OCI-LY3 (cell line): ENCODE measurements around the gene DLGAP4.
A peak's percentile ranks its signal among the peaks of the same experiment; 100 is the strongest.

Source experiments
- H2AFZ ChIP-seq: fragments of 200-600, 300-600 bp; shearing (Covaris generic); 2 replicates; pipeline ENCODE4 v1.6.0; 2014; ENCODE audit warnings: antibody characterized with exemption, low read depth, low read length
- H3K27ac ChIP-seq: fragments of 200-600, 300-600 bp; sonication (generic); 2 replicates; pipeline ENCODE4 v1.5.1; 2014; ENCODE audit warnings: mild to moderate bottlenecking, low read length, moderate library complexity, mixed read lengths
- H3K27me3 ChIP-seq: fragments of 200-600, 300-600 bp; sonication (generic); 2 replicates; pipeline ENCODE4 v1.6.1; 2014; ENCODE audit warnings: low read depth, low read length, mixed read lengths
- H3K36me3 ChIP-seq: fragments of 200-600, 300-600 bp; sonication (generic); replicated peaks from 2 replicates; pipeline ENCODE3; 2014; ENCODE audit warnings: low read depth, low read length, mixed read lengths
- H3K4me1 ChIP-seq: fragments of 300-600, 200-600 bp; sonication (generic); 2 replicates; pipeline ENCODE4 v1.6.1; 2014; ENCODE audit warnings: low read length, mixed read lengths
- H3K4me2 ChIP-seq: fragments of 200-600, 300-600 bp; sonication (generic); 2 replicates; pipeline ENCODE4 v1.6.1; 2014; ENCODE audit warnings: low read length, mixed read lengths
- H3K4me3 ChIP-seq: fragments of 300-600, 200-600 bp; sonication (generic); 2 replicates; pipeline ENCODE4 v1.5.1; 2014; ENCODE audit warnings: antibody characterized with exemption, mild to moderate bottlenecking, low read length, moderate library complexity
- H3K79me2 ChIP-seq: fragments of 300-600, 200-600 bp; shearing (Covaris generic); 2 replicates; pipeline ENCODE4 v1.6.1; 2014; ENCODE audit warnings: mild to moderate bottlenecking, low read length, mixed read lengths
- H3K9ac ChIP-seq: fragments of 300-600, 200-600 bp; shearing (Covaris generic); 2 replicates; pipeline ENCODE4 v1.6.0; 2014; ENCODE audit warnings: mild to moderate bottlenecking, low read length, moderate library complexity
- H3K9me3 ChIP-seq: fragments of 200-600, 300-600 bp; shearing (Covaris generic); 2 replicates; pipeline ENCODE4 v1.6.1; 2014; ENCODE audit warnings: low read length, mixed read lengths; ENCODE audit not compliant: insufficient read depth
- H4K20me1 ChIP-seq: fragments of 200-600, 300-600 bp; sonication (generic); 2 replicates; pipeline ENCODE4 v1.6.1; 2016; ENCODE audit warnings: low read length, mixed read lengths; ENCODE audit not compliant: insufficient read depth
- EZH2phosphoT487 ChIP-seq: fragments of 200-600 bp; shearing (Covaris generic); IDR thresholded peaks from 2 replicates; pipeline ENCODE4 v1.6.1; 2018; ENCODE audit warnings: antibody characterized with exemption, mixed run types, low read depth
- TF ChIP-seq, protein P1 (sequence below): fragments of 200-600, 300-600 bp; sonication (generic); IDR thresholded peaks from 2 replicates; pipeline ENCODE4 v1.5.1; 2014; ENCODE audit warnings: antibody characterized with exemption, low read length, low read depth

The DLGAP4 gene

DNA sequence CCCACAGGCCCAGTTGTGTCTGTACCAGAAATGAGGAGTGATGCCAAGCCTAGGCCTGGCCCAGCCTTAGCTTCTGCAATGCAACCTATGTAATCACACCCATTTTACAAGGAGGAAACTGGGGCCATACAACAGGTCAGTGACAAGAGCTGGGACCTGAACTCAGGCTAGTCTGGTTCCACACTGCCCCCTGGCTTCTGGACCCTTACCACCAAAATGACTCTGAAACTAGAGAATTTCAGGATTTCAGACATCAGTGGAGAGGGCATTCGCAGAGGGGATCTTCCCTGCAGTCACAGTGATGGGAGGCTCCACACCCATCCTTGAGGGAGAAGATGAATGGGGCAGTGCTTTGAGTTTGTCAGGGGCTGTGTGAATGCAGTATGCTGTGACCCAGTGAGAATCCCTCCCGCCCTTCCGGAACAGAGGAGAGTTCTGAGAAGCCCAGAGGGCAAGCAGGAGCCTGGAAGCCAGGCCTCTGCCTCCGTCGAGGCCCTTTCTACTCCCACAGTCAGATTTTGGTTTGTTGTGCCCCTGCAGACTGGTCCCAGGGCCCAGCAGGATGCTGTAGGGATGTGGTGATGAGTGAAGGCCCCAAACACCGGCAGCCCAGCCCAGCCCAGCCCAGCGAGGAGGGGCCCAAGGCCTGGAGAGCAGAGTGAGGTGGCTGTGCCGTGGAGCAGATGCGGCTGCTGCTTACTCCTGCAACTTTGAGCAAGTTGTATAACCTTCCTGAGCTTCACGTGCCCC, 187.1 kb downstream of the DLGAP4 start:
- Histone ChIP-seq H4K20me1 (peaks cover 8% of the 10 kb centered on the region; the same call in 1 of the 2 replicates), H3K27me3 (no peaks in the 10 kb centered on the region), H3K79me2 (no peaks in the 10 kb centered on the region), H3K4me1 (peaks cover 10% of the 10 kb centered on the region), H3K4me2 (no peak overlapping the region), H3K9me3 (no peaks in the 10 kb centered on the region), H3K9ac (no peak overlapping the region), H3K4me3 (no peak overlapping the region), H2AFZ (no peak overlapping the region), H3K27ac (no peak overlapping the region), H3K36me3 (peaks cover 8% of the 10 kb centered on the region)
- no peak for TF ChIP-seq EZH2phosphoT487
- TF ChIP-seq, protein P1, sequence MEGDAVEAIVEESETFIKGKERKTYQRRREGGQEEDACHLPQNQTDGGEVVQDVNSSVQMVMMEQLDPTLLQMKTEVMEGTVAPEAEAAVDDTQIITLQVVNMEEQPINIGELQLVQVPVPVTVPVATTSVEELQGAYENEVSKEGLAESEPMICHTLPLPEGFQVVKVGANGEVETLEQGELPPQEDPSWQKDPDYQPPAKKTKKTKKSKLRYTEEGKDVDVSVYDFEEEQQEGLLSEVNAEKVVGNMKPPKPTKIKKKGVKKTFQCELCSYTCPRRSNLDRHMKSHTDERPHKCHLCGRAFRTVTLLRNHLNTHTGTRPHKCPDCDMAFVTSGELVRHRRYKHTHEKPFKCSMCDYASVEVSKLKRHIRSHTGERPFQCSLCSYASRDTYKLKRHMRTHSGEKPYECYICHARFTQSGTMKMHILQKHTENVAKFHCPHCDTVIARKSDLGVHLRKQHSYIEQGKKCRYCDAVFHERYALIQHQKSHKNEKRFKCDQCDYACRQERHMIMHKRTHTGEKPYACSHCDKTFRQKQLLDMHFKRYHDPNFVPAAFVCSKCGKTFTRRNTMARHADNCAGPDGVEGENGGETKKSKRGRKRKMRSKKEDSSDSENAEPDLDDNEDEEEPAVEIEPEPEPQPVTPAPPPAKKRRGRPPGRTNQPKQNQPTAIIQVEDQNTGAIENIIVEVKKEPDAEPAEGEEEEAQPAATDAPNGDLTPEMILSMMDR = peak; percentile 50

DNA sequence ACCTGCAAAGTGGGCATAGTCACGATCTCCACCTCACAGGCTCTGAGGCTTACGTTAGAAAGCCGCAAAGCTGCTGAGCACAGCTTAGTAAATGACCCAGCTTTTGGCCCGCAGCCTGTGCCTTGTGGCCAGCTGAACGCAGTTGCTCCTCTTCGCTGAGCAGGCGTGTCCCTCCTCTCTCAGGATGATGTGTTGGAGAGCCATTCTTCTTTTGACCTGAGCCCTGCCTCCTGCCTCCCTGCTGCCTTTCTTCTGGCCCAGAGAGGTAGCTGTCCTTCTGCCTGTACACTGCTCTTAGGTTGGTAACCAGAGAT, 187.6 kb downstream of the DLGAP4 start:
- H4K20me1 ChIP-seq = peaks cover 8% of the 10 kb centered on the region; the same call in 1 of the 2 replicates
- H3K4me1 ChIP-seq = peaks cover 10% of the 10 kb centered on the region
- H3K4me2 ChIP-seq = no peak overlapping the region
- no peak overlapping the region for H2AFZ ChIP-seq
- TF ChIP-seq EZH2phosphoT487 = no peak
- TF ChIP-seq, protein P1 = no peak
- peaks cover 8% of the 10 kb centered on the region for H3K36me3 ChIP-seq
- no peaks in the 10 kb centered on the region for H3K9me3 ChIP-seq
- H3K9ac ChIP-seq = no peak overlapping the region
- no peak overlapping the region for H3K4me3 ChIP-seq
- no peaks in the 10 kb centered on the region for H3K27me3 ChIP-seq
- H3K79me2 ChIP-seq = no peaks in the 10 kb centered on the region
- H3K27ac ChIP-seq = no peak overlapping the region

DNA sequence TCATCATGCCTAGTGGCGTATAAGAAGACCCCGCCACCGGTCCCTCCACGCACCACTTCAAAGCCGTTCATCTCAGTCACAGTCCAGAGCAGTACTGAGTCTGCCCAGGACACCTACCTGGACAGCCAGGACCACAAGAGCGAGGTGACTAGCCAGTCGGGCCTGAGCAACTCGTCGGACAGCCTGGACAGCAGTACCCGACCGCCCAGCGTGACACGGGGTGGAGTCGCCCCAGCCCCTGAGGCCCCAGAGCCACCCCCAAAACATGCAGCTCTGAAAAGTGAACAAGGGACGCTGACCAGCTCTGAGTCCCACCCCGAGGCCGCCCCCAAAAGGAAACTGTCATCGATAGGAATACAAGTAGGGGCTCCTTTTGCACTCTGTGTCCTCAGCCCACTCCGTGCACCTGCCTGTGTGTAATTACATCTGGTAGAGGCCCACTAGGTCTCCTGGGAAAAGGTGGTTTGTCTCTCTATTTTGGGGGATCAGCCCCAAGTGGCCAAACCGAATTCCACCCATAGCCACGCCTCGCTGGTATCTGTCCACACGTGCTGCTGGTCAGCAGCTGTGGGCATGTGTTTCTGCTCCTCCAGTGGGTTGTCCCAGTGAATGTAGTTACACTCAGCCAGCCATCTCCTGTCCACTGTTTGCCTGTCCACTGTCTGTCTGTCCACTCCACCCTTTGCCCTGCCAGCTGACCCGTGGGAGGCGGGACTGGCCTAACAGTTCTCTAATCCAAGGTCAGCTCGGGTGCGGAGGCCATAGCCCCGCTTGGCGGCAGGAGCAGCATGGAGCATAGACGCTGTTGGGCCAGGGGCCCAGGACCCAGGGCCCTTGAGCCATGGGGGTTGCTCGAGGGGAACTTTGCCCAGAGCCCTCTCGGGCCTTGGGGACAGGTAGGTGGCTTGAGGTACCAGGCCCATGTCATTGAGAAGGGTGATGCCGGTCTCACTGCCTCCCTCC, 190.8 kb downstream of the DLGAP4 start:
- H3K79me2 ChIP-seq = no peaks in the 10 kb centered on the region

More for the DNA sequence above, 190.8 kb downstream of the DLGAP4 start:
- TF ChIP-seq EZH2phosphoT487 = no peak
- TF ChIP-seq, protein P1 = no peak
- H3K9ac ChIP-seq = no peak overlapping the region
- H3K4me2 ChIP-seq = no peak overlapping the region
- H3K27ac ChIP-seq = no peak overlapping the region
- peaks cover 6% of the 10 kb centered on the region for H3K4me1 ChIP-seq
- H4K20me1 ChIP-seq = peaks cover 4% of the 10 kb centered on the region; the same call in 1 of the 2 replicates
- H2AFZ ChIP-seq = no peak overlapping the region
- H3K4me3 ChIP-seq = no peak overlapping the region
- no peaks in the 10 kb centered on the region for H3K27me3 ChIP-seq
- no peaks in the 10 kb centered on the region for H3K9me3 ChIP-seq
- peaks cover 8% of the 10 kb centered on the region for H3K36me3 ChIP-seq
